ENCODE data around the gene NEK5.
"Not testable (repeated sequence)": the region's sequence is repeated elsewhere in the genome, so short reads cannot be mapped to it uniquely, and the experiment has no call there.

The NEK5 gene

GRCh38 chr13:52137489-52137888, 8.6 kb upstream of the NEK5 start:
- DNase-seq = no peak

GRCh38 chr13:52136763-52137162, 7.9 kb upstream of the NEK5 start:
- no peak for DNase-seq

GRCh38 chr13:52130641-52131040, 1.8 kb upstream of the NEK5 start:
- DNase-seq = no peak

- peak; percentile 72 to 74 for DNase-seq
These were observed 830 bp downstream of the NEK5 start for GRCh38 chr13:52127783-52128702.

- peak in 1 of 2 experiments; percentile 44 for DNase-seq
These were observed 1.5 kb downstream of the NEK5 start for GRCh38 chr13:52127378-52127777.

GRCh38 chr13:52125547-52125946, 3.3 kb downstream of the NEK5 start:
- DNase-seq = no peak

GRCh38 chr13:52118595-52118994, 10.3 kb downstream of the NEK5 start:
- no peak for DNase-seq

GRCh38 chr13:52118095-52118494, 10.8 kb downstream of the NEK5 start:
- DNase-seq = no peak

- no peak for DNase-seq
These were observed 16.3 kb downstream of the NEK5 start for GRCh38 chr13:52112591-52112990.

- no peak for DNase-seq
These were observed 19.7 kb downstream of the NEK5 start for GRCh38 chr13:52109116-52109670.

GRCh38 chr13:52105841-52106240, 23.0 kb downstream of the NEK5 start:
- no peak for DNase-seq

GRCh38 chr13:52104624-52105023, 24.2 kb downstream of the NEK5 start:
- no peak for DNase-seq

- no peak for DNase-seq
These were observed 25.5 kb downstream of the NEK5 start for GRCh38 chr13:52103386-52103785.

- not testable (repeated sequence) for DNase-seq
These were observed 26.4 kb downstream of the NEK5 start for GRCh38 chr13:52102423-52102822.

- DNase-seq = no peak
These were observed 31.7 kb downstream of the NEK5 start for GRCh38 chr13:52097197-52097596.

- no peak for DNase-seq
These were observed 32.1 kb downstream of the NEK5 start for GRCh38 chr13:52096748-52097147.

GRCh38 chr13:52096062-52096461, 32.8 kb downstream of the NEK5 start:
- DNase-seq = no peak

- DNase-seq = no peak
These were observed 36.8 kb downstream of the NEK5 start for GRCh38 chr13:52092087-52092486.

GRCh38 chr13:52091473-52091872, 37.4 kb downstream of the NEK5 start:
- no peak for DNase-seq

- no peak for DNase-seq
These were observed 43.5 kb downstream of the NEK5 start for GRCh38 chr13:52085421-52085820.

GRCh38 chr13:52084981-52085380, 43.9 kb downstream of the NEK5 start:
- not testable (repeated sequence) for DNase-seq

GRCh38 chr13:52082601-52083000, 46.3 kb downstream of the NEK5 start:
- no peak for DNase-seq

- not testable (repeated sequence) for DNase-seq
These were observed 49.0 kb downstream of the NEK5 start for GRCh38 chr13:52079891-52080290.

- DNase-seq = no peak
These were observed 57.8 kb downstream of the NEK5 start for GRCh38 chr13:52070929-52071523.
